ENCODE measurements around the gene NAE1.

GRCh38 chr16:66872559-66872942, 41.8 kb upstream of the NAE1 start:
- TF ChIP-seq CTCF (IDR thresholded peaks at IDR 0.05) (no peak), POLR2A (IDR thresholded peaks at IDR 0.05) (no peak), EP300 (IDR thresholded peaks at IDR 0.05) (no peak)

Measured in ovary (tissue), 3 donors.